NK-92 (cell line): ENCODE results near the gene BBS7.

Experiments used
- DNase-seq: peaks from one replicate; lab custom pipeline; 2025; ENCODE audit not compliant: unreplicated experiment; lab: John Stamatoyannopoulos, UW

BBS7 gene

GRCh38 chr4:121869841-121870822, at the start of gene BBS7:
TSS of gene BBS7 (minus strand) at chr4:121870474. CDS start at chr4:121870313, 161 bp downstream.
- peak; percentile 66 for DNase-seq

- no peak for DNase-seq
Observed at GRCh38 chr4:121913667-121914066, 43.4 kb upstream of the BBS7 start.

GRCh38 chr4:121908346-121908745, 38.1 kb upstream of the BBS7 start:
- DNase-seq, result no peak

GRCh38 chr4:121900132-121900983, 30.1 kb upstream of the BBS7 start:
- DNase-seq, result no peak

- no peak for DNase-seq
Observed at GRCh38 chr4:121898150-121898549, 27.9 kb upstream of the BBS7 start.

GRCh38 chr4:121888134-121888533, 17.9 kb upstream of the BBS7 start:
- DNase-seq, result no peak

GRCh38 chr4:121885115-121885514, 14.8 kb upstream of the BBS7 start:
- no peak for DNase-seq

- no peak for DNase-seq
Observed at GRCh38 chr4:121881158-121881557, 10.9 kb upstream of the BBS7 start.

GRCh38 chr4:121879135-121879534, 8.9 kb upstream of the BBS7 start:
- DNase-seq, result no peak

- DNase-seq, result no peak
Observed at GRCh38 chr4:121877041-121877773, 6.9 kb upstream of the BBS7 start.

GRCh38 chr4:121876070-121876469, 5.8 kb upstream of the BBS7 start:
- DNase-seq, result no peak

GRCh38 chr4:121875652-121876051, 5.4 kb upstream of the BBS7 start:
- no peak for DNase-seq

GRCh38 chr4:121873604-121874003, 3.3 kb upstream of the BBS7 start:
- DNase-seq, result no peak

- DNase-seq, result no peak
Observed at GRCh38 chr4:121863799-121864198, 6.5 kb downstream of the BBS7 start.

GRCh38 chr4:121861426-121861825, 8.8 kb downstream of the BBS7 start:
- DNase-seq, result no peak

- no peak for DNase-seq
Observed at GRCh38 chr4:121860121-121860520, 10.2 kb downstream of the BBS7 start.

- no peak for DNase-seq
Observed at GRCh38 chr4:121851354-121851753, 18.9 kb downstream of the BBS7 start.

GRCh38 chr4:121846662-121847061, 23.6 kb downstream of the BBS7 start:
- no peak for DNase-seq

- no peak for DNase-seq
Observed at GRCh38 chr4:121842862-121843261, 27.4 kb downstream of the BBS7 start.

GRCh38 chr4:121838136-121838535, 32.1 kb downstream of the BBS7 start:
- no peak for DNase-seq

GRCh38 chr4:121829511-121829910, 40.8 kb downstream of the BBS7 start:
- no peak for DNase-seq
